OCI-LY3 (cell line): Measurements from ENCODE around the gene PGP.

ENCODE experiments used
- EZH2phosphoT487 ChIP-seq: fragments of 200-600 bp; shearing (Covaris generic); IDR thresholded peaks from 2 replicates; pipeline ENCODE4 v1.6.1; 2018; ENCODE audit warnings: antibody characterized with exemption, mixed run types, low read depth
- TF ChIP-seq, protein P1 (sequence below): fragments of 200-600, 300-600 bp; sonication (generic); IDR thresholded peaks from 2 replicates; pipeline ENCODE4 v1.5.1; 2014; ENCODE audit warnings: antibody characterized with exemption, low read length, low read depth

DNA sequence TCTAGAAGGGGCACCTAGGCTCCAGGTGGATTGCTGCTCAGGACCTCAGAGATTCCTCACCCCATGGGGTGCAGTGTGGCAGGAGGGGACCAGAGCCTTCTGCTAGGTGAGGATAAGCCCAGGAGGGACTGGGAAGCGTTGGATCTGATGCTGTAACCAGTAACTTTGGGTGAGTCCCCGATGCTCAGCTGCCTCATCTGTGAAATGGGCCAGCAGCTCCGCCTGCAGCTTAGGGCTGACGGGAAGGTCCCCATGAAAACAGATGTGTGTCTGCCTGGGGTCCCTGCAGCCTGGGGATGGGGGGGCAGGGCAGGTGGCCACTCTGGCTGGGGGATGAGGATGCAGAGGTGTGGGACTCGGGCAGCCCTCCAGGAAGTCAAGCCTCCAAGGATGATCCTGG lies 15.5 kb downstream of the PGP start:
- TF ChIP-seq, protein P1, sequence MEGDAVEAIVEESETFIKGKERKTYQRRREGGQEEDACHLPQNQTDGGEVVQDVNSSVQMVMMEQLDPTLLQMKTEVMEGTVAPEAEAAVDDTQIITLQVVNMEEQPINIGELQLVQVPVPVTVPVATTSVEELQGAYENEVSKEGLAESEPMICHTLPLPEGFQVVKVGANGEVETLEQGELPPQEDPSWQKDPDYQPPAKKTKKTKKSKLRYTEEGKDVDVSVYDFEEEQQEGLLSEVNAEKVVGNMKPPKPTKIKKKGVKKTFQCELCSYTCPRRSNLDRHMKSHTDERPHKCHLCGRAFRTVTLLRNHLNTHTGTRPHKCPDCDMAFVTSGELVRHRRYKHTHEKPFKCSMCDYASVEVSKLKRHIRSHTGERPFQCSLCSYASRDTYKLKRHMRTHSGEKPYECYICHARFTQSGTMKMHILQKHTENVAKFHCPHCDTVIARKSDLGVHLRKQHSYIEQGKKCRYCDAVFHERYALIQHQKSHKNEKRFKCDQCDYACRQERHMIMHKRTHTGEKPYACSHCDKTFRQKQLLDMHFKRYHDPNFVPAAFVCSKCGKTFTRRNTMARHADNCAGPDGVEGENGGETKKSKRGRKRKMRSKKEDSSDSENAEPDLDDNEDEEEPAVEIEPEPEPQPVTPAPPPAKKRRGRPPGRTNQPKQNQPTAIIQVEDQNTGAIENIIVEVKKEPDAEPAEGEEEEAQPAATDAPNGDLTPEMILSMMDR = no peak
- no peak for TF ChIP-seq EZH2phosphoT487
